ENCODE measurements around the gene CCDC68.

CCDC68 gene

GRCh38 chr18:54852780-54853675 lies 106.2 kb downstream of the CCDC68 start:
- TF ChIP-seq SIN3A (IDR thresholded peaks at IDR 0.05; ENCODE audit: borderline replicate concordance, insufficient read depth, low read length) = no peak
- TF ChIP-seq FOXP2 (optimal IDR thresholded peaks at IDR 0.05; ENCODE audit: borderline replicate concordance, extremely low read depth, extremely low read length, insufficient read depth) = no peak
- TF ChIP-seq REST (IDR thresholded peaks at IDR 0.05; ENCODE audit: insufficient read depth in 1 of 2, low read depth in 2 of 2, low read length in 2 of 2) = no peak
- TF ChIP-seq POLR2AphosphoS5 (IDR thresholded peaks at IDR 0.05; ENCODE audit: low read depth, low read length) = no peak
- TF ChIP-seq TAF1 (IDR thresholded peaks at IDR 0.05; ENCODE audit: borderline replicate concordance, insufficient read depth, low read length) = no peak

Measured in PFSK-1 (cell line).